GM19452 (cell line): ENCODE data around the gene IQGAP2.

ENCODE experiments used
- ATAC-seq: cut with Tn5 transposase; IDR thresholded peaks from one replicate; pipeline ENCODE4 v1.9.1; 2021; ENCODE audit not compliant: unreplicated experiment

The IQGAP2 gene

DNA sequence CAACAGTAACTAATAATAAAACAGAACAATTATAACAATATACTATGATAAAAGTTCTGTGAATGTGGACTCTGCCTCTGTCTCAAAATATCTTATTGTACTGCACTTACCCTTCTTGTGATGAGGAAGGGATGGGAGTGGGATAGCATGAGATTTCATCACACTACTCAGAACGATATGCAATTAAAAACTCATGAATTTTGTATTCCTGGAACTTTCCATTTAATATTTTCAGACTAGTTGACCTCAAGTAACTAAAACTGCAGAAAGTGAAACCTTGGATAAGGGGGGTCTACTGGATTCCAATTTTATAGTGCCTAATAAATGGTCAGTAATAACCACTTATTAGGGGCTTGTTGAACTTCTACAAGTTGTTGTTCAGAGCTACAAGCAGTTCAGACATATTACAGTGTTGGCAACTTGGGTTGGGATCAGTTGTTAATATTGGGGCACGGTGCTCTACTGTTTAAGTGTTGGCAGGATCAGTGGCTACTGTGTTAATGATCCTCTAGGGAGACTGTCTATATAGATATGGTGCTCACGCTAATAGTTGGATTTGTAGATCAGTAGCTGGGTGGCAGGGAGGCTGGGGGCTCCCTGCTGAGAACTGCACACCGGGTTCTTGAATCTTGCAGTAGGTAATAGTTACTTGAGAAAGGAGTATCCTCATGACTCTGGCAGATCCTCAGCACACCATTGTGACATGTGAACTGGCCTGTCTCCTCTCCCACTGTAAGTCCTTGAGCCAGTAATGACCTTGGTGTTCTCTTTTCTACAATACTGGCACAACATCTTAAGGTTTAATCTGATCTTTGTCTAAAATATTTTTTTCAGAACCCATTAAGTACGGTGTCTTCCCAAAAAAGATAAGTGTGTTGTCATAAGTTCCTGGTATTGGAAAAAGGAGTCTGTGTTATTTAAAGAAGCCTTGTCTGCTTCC lies 158.1 kb downstream of the IQGAP2 start:
- ATAC-seq = no peak

DNA sequence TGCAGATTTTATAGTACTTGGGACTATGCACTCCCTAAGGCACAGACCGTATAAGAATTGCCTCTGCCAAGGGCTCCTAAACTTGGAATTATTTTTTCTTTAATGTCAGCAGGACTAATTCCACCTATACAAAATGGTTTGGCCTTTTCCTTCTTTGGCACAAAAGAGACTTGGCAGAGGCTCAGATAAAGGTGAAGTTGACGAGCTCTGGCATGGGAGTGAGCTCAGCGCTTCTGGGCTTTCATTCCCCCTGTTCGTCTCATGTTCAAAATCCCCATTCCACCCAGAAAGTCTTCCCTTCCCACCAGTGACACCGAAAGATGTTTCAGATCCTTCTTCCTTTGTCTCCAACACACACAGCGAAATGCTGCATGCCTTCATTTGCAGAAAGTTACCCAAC lies 158.9 kb downstream of the IQGAP2 start:
- ATAC-seq = no peak

DNA sequence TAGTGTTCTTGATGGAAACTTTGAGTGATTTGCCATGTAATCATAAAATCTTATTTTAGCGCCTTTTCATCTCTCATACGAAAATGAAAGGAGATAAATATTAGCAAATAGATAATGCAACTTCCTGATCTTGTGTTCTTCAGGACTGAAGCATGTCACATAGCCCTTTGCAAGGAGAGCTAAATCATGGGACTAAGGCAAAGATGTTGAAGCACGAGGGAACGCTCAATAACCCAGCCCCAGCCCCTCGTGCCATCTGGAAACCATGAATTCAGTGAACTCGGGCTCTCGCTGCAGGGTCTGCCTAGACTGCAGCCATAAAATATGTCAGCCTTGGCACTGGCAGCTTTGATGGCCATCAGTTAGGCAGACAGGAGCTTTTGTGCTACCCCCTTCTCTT lies 161.9 kb downstream of the IQGAP2 start:
- ATAC-seq = no peak

DNA sequence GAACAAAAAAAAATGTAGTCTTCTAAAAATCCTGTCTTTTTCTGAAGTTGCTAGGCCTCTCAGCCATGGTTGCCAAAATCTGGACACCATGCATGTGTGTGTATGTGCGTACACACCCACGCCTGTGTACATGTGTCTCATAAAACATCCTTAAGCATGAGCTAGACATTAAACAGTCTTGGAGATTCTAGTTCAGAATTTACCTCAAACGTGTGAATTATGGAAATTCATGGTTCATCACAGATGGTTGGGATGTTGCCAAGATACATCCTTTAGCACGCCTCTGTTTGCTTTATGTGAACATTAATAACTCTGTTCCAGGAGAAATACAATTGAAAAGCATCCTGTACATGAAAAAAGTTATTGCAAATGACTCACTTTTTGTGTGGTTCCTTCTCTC lies 167.1 kb downstream of the IQGAP2 start:
- ATAC-seq = no peak

DNA sequence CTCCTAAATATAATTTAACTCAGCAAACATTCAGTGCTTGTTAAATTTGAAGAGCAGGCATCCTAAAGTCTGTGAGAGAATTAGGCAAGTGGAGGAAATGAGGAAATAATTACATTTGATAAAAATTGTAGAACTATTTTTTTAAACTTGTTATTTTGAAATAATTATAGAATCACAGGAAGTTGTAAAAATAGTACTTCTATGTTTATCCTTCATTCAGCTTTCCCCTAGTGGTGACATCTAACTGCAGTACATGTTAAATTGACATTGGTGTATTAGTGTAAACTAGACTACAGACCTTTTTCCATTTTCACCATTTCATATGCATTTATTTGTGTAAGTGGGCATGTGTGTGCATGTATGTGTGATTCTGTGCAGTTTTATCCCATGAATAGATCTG lies 168.5 kb downstream of the IQGAP2 start:
- ATAC-seq = no peak

DNA sequence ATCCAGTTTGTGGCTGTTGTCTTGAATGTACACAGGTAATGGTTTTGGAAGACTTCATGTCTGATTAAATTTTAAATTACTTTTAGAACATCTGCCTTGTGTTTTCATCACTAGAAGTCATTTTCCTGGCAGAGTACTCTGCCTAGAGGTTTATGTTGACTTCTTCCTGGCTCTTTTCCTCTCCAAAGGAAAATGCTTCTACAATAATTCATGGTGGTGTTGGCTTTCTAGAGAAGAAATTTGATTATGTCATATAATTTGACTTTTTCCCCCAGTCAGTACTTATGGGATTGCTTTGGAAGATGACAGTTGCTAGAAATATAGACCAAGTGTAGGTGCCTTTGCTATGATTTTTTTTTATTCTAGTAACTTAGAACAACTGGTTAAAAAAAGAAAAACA lies 173.4 kb downstream of the IQGAP2 start:
- no peak for ATAC-seq

DNA sequence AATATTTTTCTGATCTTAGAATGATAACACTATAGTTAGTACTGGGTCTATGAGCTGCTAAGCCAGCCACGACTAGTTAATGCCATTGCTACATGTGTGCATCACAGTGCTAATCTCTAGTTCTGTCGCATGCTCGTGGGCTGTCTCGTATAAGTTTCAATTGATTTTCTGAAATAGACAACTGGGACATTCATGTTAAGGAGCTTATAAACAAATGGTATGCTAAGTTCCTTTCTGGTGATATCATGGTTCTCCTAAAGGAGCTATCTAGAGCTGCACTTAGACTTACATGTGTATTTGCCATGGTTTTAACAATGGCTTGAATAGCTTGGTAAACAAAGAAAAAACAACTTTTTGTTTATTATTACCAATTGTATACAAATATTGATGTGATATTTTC lies 173.9 kb downstream of the IQGAP2 start:
- ATAC-seq = no peak

DNA sequence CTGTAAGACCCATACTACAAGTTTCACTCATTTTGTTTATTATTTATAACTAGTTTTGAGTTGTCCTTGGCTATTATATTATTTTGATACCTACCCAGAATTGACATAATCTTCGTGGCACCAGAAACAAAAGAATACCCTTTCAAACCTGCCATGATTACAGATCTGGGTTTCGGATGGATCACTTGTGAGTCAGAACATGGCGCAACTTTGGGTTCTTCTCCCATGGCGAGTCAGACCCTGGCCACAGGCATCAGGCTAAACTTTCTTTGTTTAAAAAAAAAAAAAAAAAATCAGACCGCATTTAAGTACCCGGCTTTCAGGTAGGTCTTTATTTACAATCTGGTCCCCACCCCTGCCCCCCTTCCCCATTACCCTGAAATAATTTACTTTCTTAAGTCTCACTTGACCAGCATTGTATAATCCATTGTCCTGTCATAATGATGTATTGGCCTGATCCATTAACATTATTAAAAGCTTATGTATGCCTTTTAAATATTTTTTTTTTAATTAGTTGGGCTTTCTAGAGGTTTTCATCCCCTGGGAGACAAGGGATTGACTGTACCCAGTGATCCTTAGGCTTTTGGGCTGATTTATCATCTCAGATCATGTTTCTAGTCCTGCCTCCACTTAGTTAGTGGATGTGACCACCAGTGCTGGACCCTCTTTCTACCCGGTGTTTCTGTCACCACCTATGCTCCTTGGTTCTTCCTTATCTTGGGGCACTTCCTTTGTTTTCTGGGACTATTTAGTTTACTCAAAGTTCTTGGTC lies 176.3 kb downstream of the IQGAP2 start:
- no peak for ATAC-seq

DNA sequence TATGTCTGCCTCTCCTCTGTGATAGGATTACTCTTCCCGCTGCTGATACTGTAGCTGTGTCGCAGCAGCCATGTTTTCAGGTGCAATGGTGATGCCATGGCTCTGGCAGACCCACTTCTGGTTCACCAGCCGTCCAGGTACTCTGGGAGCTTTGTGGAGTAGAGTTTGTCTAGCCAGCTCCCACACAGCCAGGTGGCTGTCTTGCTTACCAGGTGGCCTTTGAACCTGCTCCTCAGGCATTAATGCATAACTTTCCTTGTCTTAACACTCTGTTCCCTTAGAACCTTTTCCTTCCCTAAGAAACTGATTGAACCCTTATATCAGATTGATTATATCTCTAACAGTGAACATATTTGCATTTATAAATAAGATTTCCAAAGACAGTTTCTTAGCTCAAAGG lies 177.9 kb downstream of the IQGAP2 start:
- no peak for ATAC-seq

DNA sequence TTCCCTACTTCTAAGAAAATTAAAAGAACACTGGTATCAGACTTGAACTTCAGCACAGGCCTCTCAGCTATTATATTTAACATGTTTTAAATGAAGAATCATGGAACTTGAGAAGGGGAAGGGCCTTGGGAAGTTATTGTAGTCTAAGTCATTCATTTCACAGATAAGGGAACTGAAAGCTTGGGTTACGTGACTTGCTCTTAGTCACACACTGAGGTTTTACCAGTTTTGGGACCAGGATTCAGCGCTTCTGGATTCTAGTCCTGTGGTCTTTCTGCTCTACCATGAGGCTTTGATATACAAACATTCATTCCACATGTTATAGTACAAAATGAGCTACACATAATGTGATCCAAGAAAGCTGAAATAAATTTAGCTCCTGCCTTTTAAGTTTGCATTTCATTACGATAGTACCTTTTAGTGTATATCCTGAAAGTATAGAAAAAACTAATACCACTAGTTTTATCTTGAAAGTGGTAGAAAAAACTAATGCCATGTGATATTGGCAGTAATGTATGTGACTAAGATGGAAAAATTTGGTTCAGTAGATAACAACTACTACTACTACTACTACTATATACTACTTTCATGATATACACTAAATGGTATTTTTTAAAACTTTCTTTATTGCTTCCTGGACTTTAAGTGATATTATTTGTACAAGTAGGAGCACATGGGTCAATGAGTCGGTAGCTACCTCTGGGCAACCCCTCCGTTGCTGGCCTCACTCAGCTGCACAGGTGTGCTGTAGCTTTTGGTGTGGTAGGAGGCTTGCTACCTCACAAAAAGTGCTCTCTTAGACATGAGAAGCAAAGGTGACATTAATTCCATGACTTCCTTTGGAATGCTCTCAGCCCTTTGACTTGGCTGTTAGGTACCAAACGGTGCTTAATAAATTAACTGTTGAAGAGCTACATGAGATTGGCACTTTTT lies 179.4 kb downstream of the IQGAP2 start:
- ATAC-seq = peak; percentile 93

DNA sequence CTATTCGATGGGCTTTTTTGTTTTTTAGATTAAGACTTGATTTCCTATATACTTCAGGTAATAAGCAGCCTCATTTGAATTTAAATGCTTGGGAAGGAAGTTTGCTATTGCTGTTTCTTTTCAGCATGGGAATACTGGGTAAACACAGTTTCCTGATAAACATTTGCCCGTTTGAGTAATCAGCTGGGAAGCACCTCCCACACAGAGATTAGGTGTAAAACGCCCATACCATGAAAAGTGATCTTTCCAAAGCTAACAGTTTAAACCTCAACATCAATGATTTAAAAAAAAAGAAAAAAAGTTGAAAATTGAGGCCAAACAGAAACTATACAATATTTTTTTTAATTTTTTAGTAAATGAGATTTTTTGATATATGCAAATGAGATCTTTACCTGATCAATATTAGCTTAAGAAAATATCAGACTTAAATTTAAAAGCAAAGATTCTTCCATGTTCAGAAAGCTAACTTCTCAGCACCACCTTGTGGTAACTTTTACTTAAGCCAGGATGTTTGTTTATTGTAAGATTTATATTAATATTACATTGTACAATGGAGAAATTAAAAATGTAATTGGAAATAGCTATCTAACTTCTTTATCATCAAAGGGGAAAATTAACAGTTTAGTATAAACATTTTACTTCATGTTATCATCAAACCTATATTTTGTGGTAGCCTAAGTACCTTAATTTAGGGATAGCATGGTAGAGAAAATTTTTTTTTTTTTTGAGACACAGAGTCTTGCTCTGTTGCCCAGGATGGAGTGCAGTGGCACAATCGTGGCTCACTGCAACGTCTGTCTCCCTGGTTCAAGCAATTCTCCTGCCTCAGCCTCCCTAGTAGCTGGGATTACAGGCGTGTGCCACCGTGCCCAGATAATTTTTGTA lies 180.3 kb downstream of the IQGAP2 start:
- ATAC-seq = no peak

DNA sequence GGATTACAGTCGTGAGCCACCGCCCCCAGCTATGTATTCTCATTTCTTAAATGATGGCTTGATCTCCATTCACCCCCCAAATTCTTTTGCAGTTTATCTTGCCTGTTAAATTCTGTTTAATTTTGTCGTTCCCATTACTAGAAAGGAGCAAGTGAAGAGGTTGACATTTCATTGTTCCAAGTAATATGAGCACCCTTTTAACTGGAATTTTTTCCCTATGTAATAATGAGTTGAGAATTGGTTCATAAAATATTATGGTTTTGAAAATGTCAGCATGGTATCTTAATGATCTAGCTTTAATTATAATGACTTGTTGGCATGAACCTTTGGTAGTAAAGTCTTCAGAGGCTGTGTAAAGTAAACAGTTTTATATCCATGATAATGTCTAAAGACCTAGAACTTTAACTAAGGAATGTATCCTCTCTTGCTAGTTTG lies 182.7 kb downstream of the IQGAP2 start:
- no peak for ATAC-seq

DNA sequence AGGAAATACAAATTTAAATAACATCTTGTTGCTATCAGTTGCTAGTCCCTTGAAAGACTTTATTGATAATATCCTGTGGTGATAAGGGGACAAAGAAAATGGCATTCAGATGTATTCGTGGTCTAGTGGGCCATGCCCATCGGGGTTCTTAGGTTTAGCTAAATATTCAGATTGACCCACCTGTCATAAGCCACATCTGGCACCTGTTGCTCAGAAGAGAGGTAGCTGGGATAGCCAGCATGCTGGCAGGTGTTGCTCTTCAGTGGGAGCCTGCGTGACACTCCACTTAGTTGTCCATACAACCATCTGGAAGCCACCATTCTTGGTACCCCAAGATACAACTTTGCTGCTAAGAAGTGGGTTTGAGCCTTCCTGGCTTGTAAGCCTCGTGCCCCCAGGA lies 183.4 kb downstream of the IQGAP2 start:
- no peak for ATAC-seq

DNA sequence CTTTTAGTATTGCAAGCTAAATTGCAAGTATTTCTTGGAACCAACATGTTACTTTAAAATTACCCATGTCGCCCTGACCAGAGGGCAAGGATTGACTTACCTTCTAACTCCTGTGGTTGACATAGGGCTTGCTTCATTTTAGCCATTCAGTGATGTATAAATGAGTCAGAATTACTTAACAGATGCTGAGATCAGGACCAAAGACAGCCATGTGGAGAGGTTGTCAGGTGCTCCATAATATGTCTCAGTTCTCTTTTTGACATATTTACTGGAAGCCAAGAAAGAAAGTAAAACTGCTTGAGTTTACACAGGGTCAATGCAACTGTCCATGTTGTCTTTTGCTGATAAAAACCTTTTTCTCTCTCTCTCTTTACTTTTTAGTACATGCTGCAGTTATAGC lies 186.9 kb downstream of the IQGAP2 start:
- ATAC-seq = peak; percentile 97

DNA sequence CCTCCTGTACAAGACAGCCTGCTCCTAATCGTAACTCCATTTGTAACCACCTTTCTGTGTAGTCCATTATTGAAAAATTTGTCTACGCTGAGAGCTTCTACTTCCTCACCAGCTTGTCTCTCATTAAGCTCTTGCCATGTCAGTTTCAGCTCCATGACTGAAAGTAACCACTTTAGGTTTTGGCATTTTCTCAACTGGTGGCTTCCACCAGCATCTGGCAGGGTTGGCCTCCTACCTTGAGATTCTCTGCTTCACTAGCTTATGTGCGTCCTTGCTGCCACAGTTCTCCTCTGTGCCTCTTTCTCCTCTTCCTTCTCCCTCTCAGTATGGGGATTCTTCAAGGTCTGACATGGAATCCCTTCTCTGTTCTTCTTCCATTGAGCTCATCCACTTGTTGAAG lies 188.3 kb downstream of the IQGAP2 start:
- no peak for ATAC-seq

DNA sequence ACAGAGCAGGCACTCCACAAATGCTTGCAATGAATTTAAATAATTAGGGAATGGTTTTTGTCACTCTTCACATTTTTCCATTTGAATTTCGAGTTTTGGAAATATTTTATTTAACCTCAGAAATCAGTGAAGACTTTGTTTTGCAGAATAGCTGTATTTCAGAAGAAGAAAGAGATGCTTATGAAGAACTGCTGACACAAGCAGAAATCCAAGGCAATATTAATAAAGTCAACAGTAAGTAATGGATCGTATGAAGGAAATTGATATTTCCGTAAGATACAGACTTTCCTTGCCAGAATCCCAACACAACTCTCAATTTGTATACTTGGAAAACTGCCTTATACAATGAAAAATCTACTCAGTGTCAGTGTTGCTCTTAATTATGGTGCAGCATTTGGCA lies 189.6 kb downstream of the IQGAP2 start:
- ATAC-seq = no peak

DNA sequence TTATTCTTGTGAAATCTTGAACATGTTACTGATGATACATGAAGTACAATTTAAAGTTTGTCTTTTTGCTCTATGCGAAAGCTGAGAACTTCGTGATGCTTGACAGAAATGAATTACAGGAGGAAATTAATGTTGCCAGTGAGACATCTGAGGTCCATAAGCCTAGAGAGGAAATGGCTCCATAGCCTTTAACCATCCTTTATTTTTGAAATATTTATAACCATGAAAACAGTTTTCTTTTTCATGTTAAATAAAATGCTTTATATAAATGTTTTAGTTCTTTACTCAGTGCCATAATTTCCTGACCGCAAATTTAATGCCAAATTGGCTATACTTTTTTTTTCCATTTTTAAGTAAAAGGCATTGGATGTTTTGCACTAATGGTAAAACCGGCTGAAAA lies 191.0 kb downstream of the IQGAP2 start:
- no peak for ATAC-seq

DNA sequence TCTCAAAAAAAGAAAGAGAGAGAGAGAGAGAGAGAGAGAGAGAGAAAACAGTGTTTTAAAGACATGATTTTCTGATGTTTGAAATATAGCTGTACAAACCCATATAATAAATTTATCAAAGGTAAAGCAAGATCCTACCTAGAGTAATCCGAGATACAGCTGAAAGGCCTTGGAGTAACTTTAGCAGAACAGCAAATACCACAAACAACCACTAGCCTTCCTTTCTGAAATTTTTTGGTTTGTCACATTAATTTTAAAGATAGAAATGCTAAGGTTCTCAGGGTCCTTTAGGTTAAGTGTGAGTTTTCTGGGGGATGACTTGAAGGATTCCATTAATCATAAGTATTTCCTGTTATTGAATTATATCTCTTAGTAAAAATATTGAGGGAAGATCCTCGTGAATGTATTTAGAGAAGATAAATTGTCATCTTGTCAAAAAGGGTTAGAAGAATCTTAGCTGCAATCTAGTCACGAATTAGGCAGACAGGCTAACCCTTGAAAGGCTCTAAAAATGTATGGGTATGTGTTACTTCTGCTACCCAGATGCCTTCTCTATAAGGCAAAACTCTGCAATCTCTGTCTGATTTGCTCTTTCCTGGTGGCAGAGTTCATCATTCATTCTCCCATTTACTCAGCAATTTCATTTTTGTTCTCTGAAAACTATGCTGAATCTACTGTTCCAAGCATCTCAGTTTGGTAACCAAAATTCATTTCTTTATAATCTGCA lies 192.8 kb downstream of the IQGAP2 start:
- ATAC-seq = no peak

DNA sequence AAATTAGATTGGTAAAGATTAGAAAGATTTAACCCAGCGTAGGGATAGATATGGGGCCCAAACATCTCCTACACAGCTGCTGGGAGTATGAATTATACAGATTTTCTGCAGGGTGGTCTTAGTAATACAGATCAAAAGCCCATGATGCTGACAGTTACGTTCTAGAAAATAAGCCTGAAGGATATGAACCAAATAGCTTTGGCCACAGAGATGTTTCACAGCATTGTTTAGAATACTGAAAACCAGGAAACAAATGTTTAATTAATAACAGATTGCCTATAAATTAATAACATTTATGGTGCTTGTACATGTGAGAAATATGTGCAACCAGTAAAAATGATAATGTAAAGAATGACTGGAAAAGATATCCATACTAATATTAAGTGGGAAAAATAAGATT lies 195.4 kb downstream of the IQGAP2 start:
- no peak for ATAC-seq
